Measurements from ENCODE around the gene NDC1. TPM values are rescaled to one million over a fixed set of nuclear protein-coding genes. Genes with fewer than 3 reads are reported as not detected.
"Not testable (repeated sequence)": the region's sequence is repeated elsewhere in the genome, so short reads cannot be mapped to it uniquely, and the experiment has no call there.

The NDC1 gene
- 10 to 100 TPM in 1 of 4 donors, 1 to 10 TPM in 3; 6.7 to 10.3 (median 7.1) TPM for total RNA-seq

- Histone ChIP-seq H3K27ac (peak within 1 kb of the TSS; percentile 71 to 98 (median 96)), H3K27me3 (no peaks in the 10 kb centered on the region), H3K4me1 (peaks cover 0 to 19% (median 6%) of the 10 kb centered on the region in 3 donors), H3K36me3 (no peaks in the 10 kb centered on the region), H3K4me3 (peak within 1 kb of the TSS; percentile 75 to 91), H3K9me3 (peaks cover 0 to 21% (median 0%) of the 10 kb centered on the region in 3 donors)
- peak; percentile 28 to 47 for TF ChIP-seq POLR2A (IDR thresholded peaks at IDR 0.05)
- TF ChIP-seq CTCF (IDR thresholded peaks at IDR 0.05) = peak in 2 of 4 experiments; percentile 32 to 46
- no peak for TF ChIP-seq EP300 (IDR thresholded peaks at IDR 0.05)
- TF ChIP-seq POLR2AphosphoS5 (IDR thresholded peaks at IDR 0.05) = peak; percentile 68
- ATAC-seq = peak; percentile 98
- 0 to 4% methylated on average over 4 to 5 of the region's 59 CpGs for WGBS, 2 donors (ENCODE audit: low coverage in 1 of 2)
These were observed at the start of gene NDC1 for GRCh38 chr1:53837924-53838653. Gene NDC1, minus strand, starts transcription at chr1:53838296. Its CDS starts 35 bp downstream, at chr1:53838261.

GRCh38 chr1:53883600-53883999 lies 45.5 kb upstream of the NDC1 start:
- Histone ChIP-seq H3K36me3 (peaks cover 0 to 77% of the 10 kb centered on the region in 2 donors), H3K4me1 (peaks cover 0 to 16% (median 0%) of the 10 kb centered on the region in 3 donors)
- H3K9me3 ChIP-seq, H3K27ac ChIP-seq, H3K4me3 ChIP-seq, ATAC-seq, H3K27me3 ChIP-seq: not testable (repeated sequence)
- WGBS, 2 donors (ENCODE audit: low coverage in 1 of 2) = 92 to 94% methylated on average over 6 of the region's 6 CpGs

- peaks cover 4 to 79% of the 10 kb centered on the region in 2 donors for H3K36me3 ChIP-seq
- H3K4me1 ChIP-seq, H3K4me3 ChIP-seq, H3K27ac ChIP-seq, ATAC-seq, H3K27me3 ChIP-seq, H3K9me3 ChIP-seq: not testable (repeated sequence)
- WGBS, 2 donors (ENCODE audit: low coverage in 1 of 2) = 95 to 100% methylated on average over 2 of the region's 2 CpGs
These were observed 43.8 kb upstream of the NDC1 start for GRCh38 chr1:53881853-53882252.

GRCh38 chr1:53878492-53879105 lies 40.5 kb upstream of the NDC1 start:
- Histone ChIP-seq H3K27ac (no peak overlapping the region), H3K4me1 (peaks cover 0 to 5% (median 0%) of the 10 kb centered on the region in 3 donors), H3K4me3 (no peak overlapping the region), H3K36me3 (peaks cover 4 to 84% of the 10 kb centered on the region in 2 donors), H3K9me3 (no peaks in the 10 kb centered on the region), H3K27me3 (no peaks in the 10 kb centered on the region)
- no peak for ATAC-seq
- WGBS, 2 donors (ENCODE audit: low coverage in 1 of 2) = 31 to 38% methylated on average over 5 of the region's 5 CpGs
- peak; percentile 34 to 64 (median 60) for TF ChIP-seq CTCF (IDR thresholded peaks at IDR 0.05)
- no peak for TF ChIP-seq POLR2A (IDR thresholded peaks at IDR 0.05)
- no peak for TF ChIP-seq EP300 (IDR thresholded peaks at IDR 0.05)

- H3K4me1 ChIP-seq, H3K27ac ChIP-seq, H3K9me3 ChIP-seq, H3K4me3 ChIP-seq, ATAC-seq, H3K27me3 ChIP-seq: not testable (repeated sequence)
- H3K36me3 ChIP-seq = peaks cover 8 to 94% of the 10 kb centered on the region in 2 donors
- 100% methylated on average over 1 to 2 of the region's 2 CpGs for WGBS, 2 donors (ENCODE audit: low coverage in 1 of 2)
These were observed 37.1 kb upstream of the NDC1 start for GRCh38 chr1:53875150-53875549.

GRCh38 chr1:53871773-53872484 lies 33.8 kb upstream of the NDC1 start:
- WGBS, 2 donors (ENCODE audit: low coverage in 1 of 2) = 53 to 70% methylated on average over 5 of the region's 5 CpGs
- TF ChIP-seq EP300 (IDR thresholded peaks at IDR 0.05) = no peak
- no peak for TF ChIP-seq POLR2A (IDR thresholded peaks at IDR 0.05)
- TF ChIP-seq CTCF (IDR thresholded peaks at IDR 0.05) = no peak
- TF ChIP-seq POLR2AphosphoS5 (IDR thresholded peaks at IDR 0.05) = no peak
- H3K9me3 ChIP-seq = no peaks in the 10 kb centered on the region
- no peaks in the 10 kb centered on the region for H3K4me1 ChIP-seq
- no peak overlapping the region for H3K4me3 ChIP-seq
- no peak for ATAC-seq
- H3K36me3 ChIP-seq = peaks cover 3 to 96% of the 10 kb centered on the region in 2 donors
- H3K27ac ChIP-seq = no peak overlapping the region
- no peaks in the 10 kb centered on the region for H3K27me3 ChIP-seq

All from gastroesophageal sphincter (tissue), 4 donors.